NCI-H82 treated with DMSO at 0.1 percent for 48 hours (cell line): Measurements from ENCODE around the gene PYGB.
"Not testable (repeated sequence)": the region's sequence is repeated elsewhere in the genome, so short reads cannot be mapped to it uniquely, and the experiment has no call there.

Source experiments
- DNase-seq: peaks from one replicate; lab custom pipeline; 2025; ENCODE audit not compliant: unreplicated experiment; lab: John Stamatoyannopoulos, UW

PYGB gene

DNA sequence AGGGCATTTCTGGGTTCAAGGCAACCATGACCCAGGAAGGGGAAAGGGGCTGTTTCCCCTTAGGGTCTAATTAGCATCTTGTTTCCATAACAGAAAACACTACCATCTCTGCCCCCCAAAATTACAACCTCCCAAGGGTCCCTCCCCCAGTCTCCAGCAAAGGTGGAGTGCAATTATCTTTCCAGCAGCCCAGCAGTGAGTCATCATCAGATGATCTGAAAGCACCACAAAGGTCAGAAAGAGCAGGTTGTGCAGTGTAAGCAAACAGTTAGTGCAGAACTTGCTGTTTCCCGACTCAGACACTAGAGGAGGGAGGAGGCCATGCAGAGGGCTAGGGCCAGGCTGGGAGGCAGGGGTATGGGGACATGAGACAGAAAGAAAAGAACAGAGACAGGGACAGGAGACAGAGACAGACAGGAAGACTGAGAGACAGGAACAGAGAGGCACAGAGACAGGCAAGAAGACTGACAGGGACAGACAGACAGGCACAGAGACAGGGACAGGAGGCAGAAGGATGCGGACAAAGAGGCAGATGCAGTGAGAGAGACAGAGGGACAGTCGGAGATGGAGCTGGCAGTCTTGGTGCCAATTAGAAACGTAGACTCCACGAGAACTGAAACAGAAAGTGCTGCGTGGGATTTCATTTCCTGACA is 62.5 kb downstream of the PYGB start:
- no peak for DNase-seq

- DNase-seq = no peak
Measured at GRCh38 chr20:25310921-25311728, 63.2 kb downstream of the PYGB start.

GRCh38 chr20:25312716-25313115 is 64.8 kb downstream of the PYGB start:
- DNase-seq = not testable (repeated sequence)

- no peak for DNase-seq
Measured at GRCh38 chr20:25313593-25313992, 65.7 kb downstream of the PYGB start.

GRCh38 chr20:25314497-25315417 is 66.9 kb downstream of the PYGB start:
- DNase-seq = no peak

- no peak for DNase-seq
Measured at GRCh38 chr20:25315418-25316210, 67.7 kb downstream of the PYGB start.

- DNase-seq = no peak
Measured at GRCh38 chr20:25316506-25317190, 68.8 kb downstream of the PYGB start.

- DNase-seq = no peak
Measured at GRCh38 chr20:25317351-25318075, 69.6 kb downstream of the PYGB start.

GRCh38 chr20:25318471-25319240 is 70.8 kb downstream of the PYGB start:
- no peak for DNase-seq

DNA sequence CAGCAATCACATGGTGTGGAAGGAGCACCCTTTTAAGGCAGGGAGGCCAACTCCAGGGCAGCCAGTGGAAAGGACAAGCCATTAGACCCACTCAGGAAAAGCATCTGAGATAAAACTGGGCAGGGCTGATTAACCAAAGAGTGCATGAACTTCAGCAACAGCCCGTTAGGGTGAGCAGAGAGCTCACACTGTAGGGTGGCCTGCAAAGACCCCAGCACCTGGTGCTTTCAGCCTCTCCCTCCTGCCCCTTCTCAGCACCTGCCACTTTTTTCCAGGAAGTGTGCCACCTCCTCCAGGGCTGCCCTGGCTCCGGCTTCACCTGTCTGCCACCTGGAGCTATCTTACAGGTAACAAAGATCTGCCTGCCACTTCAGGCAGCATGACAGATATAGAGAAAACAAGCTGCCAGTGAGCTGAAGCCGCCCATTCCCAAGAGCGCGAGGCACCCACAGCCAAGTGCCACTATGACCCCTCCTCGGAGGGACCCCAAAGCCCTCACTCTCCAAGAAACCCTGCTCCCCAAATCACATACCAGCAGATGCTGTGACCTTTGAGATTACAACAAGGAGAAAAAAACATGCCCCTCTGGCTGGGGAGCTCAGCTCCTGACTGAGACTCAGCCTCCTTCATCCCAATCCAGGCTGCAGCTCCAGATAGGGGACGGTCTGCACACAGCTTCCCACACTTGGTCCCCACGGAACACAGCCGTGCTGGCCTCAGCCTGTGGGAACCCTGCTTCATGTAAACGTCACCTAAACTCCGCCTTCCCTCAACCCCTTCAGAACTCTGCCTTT is 71.6 kb downstream of the PYGB start:
- DNase-seq = no peak

DNA sequence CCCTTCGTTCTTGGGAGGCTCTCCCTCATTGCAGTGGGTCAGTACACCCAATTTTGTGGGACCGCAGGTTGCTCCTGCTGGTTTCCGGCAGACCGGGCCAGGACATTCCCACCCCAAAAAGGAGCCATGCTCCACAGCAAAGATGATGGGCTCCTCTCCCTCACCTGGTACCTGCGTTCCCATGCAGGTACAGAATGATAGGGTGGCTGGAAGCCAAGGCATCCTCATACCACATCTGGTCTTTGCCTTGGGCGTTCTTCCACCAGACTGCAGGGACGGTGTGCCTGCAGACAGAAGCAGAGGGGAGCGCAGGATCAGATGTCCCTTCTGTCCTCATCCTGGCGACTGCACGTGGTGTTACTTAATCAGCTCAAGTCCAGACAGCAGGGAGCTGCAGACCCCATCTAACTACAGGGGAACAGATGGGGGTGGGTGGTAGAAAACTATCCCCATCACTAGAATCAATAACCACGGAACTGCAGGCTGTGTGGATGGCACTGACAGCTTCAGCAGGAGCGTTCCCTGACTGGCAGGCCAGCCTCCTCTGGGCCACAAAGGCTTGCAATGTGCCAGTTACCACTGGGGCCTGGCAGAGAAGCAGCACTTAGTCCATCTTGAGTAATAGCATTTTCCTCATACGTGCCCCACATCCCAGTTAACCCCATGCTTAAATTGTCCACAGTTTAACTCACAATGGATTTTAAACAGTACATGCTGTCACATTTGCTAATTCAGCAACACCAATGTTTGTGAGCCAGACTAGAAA is 72.3 kb downstream of the PYGB start:
- peak; percentile 65 for DNase-seq

- no peak for DNase-seq
Measured at GRCh38 chr20:25321262-25321831, 73.5 kb downstream of the PYGB start.

DNA sequence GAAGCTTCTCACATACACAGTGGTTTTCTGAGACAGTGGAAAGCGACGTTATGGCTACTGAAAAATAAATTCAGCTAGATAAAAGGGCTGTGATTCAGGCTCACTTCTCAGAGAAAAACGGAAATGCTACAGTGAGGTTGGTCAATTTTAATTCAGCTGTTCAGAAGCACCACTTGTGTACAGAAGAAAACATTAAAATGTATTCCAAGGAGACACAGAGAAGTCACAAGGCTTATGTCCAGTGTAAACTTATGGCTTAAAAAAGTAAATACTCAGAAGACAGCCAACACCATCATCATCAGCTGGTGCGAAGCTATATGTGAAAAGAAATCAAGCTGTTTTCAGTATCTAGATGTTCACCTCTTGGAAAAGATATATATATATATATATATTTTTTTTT is 74.1 kb downstream of the PYGB start:
- DNase-seq = no peak

DNA sequence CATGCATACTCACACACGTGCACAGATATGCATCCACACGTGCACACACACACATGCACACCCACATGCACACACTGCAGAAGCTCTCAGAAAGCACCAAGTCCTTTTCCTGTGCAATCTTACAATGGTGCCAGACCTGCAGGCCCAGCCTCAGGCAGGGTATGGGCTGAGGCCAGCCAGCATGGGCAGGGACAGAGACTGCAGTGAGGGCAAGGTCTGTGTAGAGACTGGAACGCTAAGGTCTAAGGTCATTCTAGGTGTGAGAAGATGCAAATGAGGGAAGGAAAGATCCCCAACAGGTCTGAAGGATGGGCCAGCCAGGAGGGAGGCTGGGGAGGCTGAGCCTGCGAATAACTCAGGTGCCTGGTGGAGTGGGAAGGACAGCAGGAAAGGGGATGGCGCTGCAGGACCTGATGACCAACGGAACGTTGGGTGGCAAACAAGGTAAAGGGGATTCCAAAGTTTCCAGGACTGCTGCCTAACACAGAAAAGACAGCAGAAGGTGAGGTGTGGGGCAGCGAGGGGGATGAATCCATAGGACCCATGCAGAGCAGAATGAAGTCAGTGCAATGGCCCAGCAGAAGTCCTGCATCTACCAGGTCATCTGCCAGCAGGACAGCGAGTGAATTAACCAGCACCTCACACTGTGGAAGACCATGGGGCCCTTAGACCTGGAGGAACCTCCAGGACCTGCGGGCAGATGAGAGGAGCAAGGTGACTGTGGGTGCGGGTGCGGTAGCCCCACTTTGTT is 75.8 kb downstream of the PYGB start:
- no peak for DNase-seq

DNA sequence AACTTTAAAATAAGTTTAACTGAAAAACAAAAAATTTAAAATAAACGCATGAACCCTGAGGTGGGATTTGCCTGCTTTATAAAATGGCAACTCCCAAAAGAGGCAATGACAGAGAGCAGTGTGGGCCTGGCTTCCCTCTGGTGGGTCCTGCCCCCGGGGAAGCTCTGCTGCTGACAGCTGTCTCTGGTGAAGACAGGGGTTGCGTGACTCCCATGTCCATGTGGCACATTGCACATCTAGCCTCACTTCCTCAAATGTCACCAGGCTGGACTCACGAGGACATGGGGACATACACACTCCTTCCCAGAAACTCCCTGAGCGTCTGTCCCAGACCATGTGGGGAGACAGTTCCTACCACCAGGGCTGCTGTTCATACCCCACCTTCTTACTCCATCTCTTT is 76.5 kb downstream of the PYGB start:
- no peak for DNase-seq

GRCh38 chr20:25325073-25325472 is 77.2 kb downstream of the PYGB start:
- no peak for DNase-seq
